Stimulated activated CD8-positive, alpha-beta memory T cell treated with anti-CD3 and anti-CD28 coated beads, Interleukin-15, amount 100 ng/mL, for 48 hours (primary cell): ENCODE measurements around the gene EBLN2.
"Not testable (repeated sequence)": the region's sequence is repeated elsewhere in the genome, so short reads cannot be mapped to it uniquely, and the experiment has no call there.

Source experiments
- DNase-seq, 2 donors: peaks; one replicate each; pipeline ENCODE4 v3.0.0-alpha.2; 2020; ENCODE audit warnings: low read depth in 2 of 2

EBLN2 gene

DNA sequence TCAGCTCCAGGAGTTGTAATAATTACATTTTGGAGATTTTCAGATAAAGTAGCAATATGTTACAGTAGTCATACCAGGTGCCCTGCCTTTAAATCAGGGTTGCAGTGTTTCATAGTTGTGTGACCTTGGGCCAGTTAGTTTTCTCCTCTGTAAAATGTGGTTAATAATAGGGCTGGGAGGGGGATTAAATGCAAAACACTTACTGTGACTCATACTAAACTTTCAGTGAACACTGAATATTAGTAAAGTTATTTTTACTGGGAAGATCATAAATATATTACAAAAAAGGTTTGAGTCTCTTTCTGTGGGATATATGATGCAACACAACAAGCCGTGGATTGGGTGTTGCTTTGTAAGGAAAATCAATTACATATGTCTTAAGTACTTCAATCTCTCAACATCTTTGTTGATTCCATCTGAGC, 1.1 kb upstream of the EBLN2 start:
- no peak for DNase-seq

DNA sequence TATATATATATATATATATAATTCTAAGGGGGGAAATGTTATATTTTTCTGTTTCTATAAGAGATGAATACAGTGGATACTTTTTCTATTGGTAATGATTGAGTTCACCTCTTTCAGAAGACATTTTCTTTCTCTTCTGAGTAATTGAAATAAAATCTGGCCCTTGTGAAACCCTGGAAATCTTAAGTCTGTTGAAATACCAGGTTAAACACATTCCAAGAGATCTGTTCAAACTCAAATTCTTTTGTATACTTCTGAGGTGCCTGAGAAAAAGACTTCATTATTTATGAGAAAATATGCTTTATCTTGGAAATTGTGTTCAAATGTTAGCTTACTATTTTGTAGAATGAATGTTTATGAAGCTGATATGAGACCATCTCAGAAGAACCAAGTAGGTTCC, 4.8 kb downstream of the EBLN2 start:
- DNase-seq = not testable (repeated sequence)

DNA sequence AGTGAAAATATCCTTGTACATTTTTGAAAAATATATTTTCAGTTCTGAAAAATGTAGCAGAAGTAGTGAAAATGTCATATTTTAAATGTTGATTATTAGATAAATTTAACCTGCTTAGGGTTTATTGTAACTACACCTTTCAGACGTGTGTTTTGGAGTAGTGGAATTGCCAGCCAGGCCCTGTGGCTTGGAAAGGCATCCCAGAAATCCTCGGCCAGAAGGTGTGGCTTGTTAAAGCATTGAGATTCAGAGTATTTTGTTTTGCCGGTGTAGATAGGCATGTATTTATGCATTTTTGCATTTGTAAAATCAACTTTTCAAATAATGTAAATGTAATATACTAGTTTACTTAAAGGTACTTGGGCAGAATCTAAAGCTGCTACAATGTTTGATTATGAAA, 7.0 kb downstream of the EBLN2 start:
- no peak for DNase-seq

DNA sequence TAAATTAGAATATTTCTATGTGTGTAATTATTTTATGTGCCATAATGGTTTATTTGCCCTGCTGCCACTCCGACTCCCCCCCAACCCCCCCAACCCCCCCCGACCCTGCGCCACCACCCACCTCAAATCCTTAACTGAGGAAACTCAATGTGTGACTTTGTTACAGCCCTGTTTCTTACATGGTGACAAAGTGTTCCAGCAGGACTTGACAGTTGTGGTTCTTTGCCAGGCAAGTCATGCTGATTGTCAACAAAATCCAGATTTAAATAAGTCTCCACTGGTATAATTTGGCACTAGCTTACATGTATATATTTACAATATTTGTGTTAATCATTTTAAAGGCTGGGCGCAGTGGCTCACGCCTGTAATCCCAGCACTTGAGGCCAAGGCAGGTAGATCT, 7.7 kb downstream of the EBLN2 start:
- no peak for DNase-seq

DNA sequence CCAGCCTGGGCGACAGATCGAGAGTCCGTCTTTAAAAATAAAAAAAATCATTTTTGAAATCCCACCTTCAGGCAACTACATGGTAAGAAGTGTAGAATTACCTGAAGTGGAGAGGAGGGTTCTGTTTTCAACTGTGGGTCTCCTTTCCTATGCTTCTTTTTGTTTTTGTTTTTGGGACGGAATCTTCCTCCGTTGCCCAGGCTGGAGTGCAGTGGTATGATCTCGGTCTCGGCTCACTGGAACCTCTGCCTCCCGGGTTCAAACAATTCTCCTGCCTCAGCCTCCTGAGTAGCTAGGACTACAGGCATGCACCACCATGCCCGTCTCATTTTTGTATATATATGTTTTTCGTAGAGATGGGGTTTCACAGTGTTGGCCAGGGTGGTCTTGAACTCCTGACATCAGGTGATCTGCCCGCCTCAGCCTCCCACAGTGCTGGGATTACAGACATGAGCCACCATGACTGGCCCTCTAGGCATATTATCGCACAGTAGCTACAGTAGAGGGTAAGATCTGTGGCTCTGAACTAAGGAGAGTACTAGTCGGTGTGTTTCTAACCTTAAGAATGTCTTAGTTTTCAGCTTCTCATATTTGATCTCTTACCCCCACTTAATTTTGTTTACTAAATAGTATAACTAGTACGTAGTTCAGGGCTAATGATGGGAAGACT, 8.5 kb downstream of the EBLN2 start:
- no peak for DNase-seq

DNA sequence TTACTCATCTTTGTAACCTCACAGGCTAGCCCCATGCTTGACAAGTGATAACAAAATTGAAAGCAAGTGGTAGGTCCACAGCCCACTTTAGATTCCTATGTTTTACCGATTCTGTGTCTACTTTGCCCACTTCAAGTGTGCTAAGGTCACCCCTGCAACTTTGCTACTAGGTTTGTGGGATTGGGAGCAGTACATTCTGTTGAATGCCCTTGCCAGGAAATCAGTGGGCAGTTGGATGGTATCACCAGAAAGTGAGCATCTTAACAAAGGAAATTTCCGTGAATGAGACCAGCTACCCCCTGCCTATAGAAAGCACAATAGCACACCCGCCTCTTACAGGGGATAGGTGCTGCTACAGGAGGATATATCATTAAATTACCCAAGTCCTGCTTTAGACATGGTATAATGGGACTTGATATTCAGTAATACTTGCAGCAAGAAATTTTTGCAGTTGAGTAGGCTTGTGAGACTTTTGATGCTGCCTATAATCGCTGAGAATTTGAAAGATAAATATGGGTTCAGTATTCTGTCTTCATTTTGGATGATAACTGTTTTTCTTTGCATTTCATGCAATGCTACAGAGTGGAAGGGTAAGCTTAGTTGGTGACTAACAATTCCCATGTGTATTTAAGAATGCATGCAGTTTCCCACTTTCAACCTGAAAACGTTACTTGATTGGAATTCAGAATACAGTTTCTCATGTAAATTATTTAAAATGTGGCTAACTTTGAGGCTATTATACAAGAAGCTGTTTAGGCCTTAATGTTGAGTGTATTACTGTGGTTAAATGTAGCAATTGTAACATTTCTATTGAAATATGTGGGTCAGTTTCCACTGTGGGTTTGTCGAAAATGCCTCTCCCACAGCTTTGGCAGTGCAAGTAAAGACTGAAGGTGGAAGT, 9.5 kb downstream of the EBLN2 start:
- DNase-seq = no peak

DNA sequence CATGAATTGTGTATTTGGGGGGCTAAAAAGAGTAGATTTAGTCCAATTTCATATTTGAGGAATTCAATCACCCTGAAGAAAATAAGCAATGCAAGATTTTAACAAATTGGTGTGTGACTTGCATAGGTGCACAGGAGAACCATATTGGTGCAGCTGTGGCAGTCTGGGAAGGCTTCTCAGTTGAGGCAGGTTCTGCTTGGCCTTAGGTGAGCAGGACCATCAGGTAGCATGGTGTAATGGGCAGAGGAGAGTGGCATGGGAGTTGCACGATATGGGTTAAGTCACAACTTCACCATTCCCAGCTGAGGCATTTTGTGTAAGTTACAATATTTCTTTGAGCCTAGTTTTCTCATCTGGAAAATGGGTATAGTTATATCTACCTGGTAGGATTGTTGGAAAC, 10.5 kb downstream of the EBLN2 start:
- no peak for DNase-seq

DNA sequence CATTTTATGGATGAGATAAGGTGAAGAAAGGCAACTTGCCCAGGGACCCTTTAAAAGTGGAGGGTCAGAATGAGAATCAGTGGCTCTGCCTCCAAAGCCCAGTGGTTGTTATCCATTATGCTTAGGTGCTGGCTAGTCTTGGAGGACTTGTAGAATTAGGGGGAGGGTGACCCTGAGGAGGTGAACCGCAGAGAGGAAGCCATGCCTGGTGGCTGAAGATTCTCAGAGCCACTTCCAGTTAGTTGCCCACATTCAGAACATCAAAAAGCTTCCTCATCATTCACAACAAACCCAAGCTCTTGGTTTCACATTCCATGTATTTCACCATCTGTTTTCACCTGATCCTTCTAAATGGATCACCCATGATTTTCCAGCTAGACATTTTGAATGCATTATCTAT, 11.2 kb downstream of the EBLN2 start:
- DNase-seq = no peak

DNA sequence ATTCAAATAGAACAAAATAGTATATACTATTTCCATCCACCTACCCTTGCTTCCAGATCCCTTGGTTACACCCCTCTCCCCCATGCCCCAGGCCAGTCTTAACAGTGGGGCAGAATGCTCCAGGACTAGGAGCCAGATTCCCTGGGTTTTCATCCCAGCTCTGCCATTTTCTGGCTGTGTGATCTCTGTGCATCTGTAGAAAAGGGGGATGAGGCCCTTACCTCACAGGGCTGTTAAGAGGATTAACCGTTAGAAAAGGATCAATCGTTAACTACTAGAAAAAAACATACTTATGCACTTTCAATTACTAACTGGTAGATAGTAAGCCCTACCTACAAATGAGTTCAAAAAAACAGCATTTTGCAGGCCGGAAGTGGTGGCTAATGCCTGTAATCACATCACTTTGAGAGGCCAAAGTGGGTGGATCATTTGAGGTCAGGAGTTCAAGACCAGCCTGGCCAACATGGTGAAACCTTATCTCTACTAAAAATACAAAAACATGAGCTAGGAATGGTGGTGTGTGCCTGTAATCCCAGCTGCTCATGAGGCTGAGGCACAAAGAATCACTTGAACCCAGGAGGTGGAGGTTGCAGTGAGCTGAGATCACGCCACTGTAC, 11.7 kb downstream of the EBLN2 start:
- DNase-seq = no peak

DNA sequence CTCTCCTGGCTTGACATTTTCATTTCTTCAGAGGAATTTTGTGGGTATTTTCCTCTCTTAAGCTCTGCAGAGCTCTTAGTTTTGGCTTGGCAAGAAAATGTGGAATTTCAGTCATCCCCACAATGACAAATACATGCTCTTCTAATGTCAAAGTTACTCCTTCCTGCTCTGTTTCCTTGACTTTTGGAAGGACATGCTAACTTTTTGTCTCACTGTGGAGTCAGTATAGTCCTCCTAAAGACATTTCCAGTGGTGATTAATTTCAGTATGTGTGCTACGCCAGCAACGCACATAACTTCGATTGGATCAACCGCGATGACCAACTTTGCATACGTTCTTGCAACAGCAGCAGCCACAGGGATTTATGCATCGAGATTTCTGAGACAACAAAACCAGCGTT, 13.3 kb downstream of the EBLN2 start:
- DNase-seq = no peak

DNA sequence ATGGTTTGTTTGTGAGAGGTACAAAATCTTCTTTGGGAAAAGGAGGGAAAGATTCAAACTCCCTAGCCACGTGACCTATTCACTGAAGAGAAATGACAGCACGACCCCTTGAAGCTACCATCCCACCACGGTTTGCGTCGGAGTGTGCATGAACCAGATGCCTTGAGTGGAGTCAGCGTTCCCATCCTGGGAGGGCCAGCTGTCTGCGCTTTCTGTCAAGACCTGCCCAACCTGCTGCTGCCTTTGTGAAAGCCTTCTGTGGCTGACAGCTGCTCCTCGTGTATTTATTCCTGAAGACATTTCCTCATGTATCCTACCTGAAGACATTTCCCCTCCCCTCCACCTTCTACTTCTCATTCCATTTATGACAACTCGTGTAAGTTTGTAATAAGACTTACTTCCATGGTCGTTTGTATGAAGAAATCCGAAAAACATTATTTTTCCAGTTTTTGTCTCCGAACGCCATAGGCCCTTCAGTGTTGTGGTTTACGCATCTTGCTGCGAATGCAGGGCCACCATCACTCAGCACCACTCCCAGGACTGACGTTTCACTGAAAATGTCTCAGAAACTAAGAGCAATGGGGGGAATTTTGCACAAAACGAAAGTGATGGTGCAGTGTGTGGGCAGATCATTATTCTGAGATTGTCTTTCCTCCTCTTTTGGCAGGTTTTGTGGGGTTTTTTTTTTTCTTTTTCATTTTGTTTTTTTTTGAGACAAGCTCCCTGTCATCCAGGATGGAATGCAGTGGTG, 18.9 kb downstream of the EBLN2 start:
- no peak for DNase-seq

DNA sequence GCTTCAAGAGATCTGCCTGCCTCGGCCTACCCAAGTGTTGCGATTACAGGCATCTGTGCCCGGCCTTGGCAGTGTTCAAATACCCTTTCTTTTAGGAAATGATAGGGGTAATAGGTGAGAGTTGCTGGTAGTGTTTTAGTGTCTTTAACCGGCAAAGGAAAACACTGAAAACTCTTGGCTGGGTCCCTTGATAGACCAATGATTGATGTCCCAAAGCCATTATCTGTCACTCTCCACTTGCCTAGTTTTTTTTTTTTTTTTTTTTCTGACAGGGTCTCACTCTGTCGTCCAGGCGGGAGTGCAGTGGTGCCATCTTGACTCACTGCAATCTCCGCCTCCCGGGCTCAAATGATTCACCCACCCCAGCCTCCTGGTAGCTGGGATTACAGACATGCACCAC, 19.7 kb downstream of the EBLN2 start:
- no peak for DNase-seq

DNA sequence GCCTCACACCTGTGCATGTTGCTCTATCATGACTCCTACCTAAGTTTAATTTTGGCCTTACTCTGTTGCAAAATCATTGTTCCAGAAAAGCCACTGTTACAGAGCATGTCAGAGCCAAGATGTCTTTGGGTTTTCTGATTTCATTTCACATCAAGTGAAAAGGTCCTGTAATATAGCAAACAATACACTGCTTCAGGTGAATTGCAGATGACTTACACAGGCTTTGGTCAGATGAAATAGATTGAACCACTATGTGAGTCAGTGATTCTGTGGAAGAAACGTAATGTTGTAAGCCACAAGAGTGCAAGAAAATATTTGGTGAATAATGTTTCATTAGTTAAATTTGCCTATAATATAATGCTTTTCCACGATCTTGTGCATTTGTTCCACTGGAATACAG, 22.7 kb downstream of the EBLN2 start:
- no peak for DNase-seq

DNA sequence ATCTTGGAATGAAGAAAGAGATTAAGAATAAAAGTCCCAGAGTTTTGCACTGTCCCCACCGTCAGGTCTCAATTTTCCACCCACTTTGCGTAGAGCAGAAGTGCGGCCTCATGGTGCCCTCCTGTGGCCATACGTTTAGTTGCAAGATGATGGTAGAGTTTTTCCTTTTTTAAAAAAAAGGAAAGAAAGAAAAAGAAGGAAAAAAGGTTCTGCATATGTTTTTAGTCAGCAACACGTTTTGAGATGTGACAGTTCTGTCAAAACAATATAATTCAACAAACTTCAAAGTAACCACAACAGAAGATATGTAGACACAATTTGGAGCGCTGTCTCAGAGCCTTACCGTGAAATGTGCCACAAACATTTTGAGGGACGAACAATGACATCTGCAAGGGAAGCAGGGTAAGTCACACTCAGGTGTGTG, 24.6 kb downstream of the EBLN2 start:
- no peak for DNase-seq

DNA sequence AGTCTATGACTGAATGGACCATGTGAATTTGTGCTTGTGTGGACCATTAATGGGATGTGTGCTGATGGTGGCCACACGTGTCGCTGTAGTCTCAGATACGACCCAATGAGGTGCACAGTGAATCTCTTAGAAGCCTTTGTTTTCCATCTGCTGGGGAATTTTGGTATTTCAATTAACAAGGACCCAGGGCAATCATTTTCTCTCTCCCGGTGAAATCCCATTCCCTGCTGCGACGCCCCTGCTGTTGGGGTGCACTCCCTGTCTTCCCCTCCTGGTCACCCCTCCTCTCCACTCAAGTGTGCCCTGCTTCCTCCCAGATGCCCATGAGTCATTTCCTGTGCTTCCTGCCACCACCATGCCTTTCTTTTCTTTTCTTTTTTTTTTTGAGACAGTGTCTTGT, 32.7 kb downstream of the EBLN2 start:
- no peak for DNase-seq

DNA sequence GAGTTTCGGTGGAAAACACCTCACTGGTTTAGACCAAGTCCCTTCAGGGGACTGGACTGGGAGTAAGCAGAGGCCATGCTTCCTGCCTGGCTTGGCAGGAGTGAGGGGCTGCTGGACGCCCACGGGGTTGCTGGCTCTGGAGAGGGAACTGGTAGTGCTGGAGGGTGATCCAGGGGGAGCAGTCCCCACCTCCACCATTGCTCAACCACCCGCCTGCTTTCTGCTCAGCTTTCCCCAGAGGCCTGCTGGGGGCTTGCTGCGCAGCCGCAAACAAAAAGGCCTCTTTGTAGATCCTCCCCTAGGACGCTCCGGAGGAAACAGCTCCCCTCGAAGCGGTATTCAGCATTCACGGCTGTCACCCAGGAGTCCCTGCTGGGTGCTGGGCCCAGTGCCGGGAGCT, 33.5 kb downstream of the EBLN2 start:
- no peak for DNase-seq

DNA sequence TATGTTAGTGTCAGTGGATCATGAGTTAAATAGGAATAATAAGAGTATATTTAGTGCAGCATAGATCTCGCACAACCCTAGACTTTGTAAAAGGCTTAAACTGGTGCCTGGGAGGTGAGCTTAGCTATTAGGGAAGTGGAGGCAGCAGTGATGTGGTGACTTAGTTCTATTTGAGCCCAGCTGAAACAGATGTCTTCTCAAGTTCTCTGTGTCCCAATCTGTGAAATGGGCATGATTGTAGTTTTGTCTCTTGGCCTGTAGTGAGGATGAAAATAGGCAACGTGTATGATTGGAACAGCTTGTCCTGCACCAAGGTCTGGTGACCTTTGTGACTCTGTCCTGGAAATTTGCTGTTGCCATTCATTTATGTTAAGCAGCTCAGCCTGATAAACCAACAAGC, 34.7 kb downstream of the EBLN2 start:
- no peak for DNase-seq

DNA sequence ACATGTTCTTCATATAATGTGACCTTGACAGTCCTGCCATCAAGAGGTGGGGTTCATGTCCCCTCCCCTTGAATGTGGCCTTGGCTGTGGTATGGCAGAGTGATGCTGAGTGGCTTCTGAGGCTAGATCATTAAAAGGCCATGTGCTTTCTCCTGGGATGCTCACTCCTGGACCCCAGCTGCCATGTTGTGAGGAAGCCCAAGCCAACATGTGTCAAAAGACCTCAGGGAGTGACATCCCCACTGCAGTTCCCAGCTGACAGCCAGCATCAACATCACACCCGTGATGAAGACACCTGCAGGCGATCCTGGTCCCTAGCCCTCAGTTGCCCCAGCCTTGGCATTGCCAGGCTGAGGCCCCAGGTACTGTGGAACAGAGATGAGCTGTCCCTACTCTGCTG, 36.6 kb downstream of the EBLN2 start:
- no peak for DNase-seq

DNA sequence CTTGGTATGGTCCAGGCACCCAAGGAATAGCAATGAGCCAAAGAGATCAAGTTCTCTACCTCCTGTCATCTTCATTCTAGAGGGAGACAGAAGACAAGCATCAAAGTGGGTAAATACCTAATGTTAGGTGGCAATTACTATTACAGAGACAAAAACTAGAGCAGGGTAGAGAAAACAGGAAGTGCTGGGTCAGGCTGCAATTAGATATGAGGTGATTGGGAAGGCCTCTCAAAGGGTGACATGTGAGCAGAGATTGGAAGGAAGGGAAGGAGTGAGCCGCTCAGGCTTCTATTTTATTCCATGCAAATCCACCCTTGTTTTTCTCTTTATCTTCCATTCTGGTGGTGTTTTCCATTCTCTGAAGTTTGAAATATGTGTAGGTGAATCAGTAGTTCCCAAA, 37.4 kb downstream of the EBLN2 start:
- no peak for DNase-seq

DNA sequence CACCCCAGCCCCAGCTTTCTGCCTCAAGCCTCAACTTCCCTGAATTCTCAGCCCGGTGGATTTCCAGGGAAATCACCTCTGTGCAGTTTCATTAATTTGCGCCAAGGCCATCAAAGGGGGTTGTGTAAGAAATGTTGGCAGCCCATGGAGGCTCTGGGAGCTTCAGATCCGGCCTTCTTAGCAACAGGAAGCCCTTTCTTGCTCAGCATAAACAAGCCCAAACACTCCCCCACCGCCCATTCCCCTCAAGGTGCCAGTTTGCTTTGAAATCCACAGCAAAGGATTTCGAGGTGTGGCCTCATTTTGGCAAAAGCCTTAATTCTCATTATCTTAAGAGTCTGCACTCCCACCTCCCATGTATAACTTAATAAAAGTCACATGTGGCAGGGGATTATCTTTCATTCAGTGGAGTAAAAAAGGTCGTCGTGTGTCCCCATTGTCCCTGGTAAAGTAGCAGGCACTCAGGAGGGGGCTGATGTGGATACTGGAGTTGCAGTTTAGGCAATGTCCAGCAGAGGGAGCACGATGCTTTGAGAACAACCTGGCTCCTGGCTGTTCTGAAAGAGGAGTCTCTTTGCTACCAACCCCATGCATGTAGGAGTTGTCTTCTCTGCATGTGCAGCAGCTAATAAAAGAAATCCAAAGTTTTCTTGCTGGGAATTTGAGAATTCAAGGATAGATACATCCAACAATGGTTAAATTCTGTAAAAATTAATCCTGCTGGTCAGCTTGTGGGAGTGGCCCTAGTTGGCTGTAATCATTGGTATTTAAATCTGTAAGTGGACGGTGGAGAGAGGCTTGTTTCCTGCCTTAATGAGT, 39.5 kb downstream of the EBLN2 start:
- peak; percentile 41 to 51 for DNase-seq

DNA sequence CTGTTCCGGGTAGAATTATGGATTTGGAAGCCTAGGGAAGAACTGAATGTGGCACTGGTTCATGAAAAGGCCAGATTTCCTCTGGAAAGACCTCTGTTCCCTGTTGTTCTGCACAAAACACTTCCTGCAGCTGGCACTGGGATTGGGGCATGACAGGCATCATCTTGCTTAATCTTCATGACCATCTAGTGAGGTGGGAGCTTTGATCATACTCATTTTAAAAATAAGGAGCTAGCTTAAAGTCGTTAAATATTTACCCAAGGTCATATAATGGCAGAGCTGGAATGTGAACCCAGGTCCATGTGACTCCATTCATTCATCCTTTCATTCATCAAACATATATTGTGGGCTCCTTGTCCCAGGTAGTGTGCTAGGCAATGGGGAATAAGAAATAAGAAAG, 40.4 kb downstream of the EBLN2 start:
- DNase-seq = no peak
